HG02642 (cell line): Measurements from ENCODE around the gene FBXW2.

ENCODE experiments used
- ATAC-seq: cut with Tn5 transposase; IDR thresholded peaks from one replicate; pipeline ENCODE4 v1.9.1; 2021; ENCODE audit warnings: mild to moderate bottlenecking; ENCODE audit not compliant: unreplicated experiment, poor library complexity

The FBXW2 gene

GRCh38 chr9:120780367-120780766 lies 12.8 kb downstream of the FBXW2 start:
- no peak for ATAC-seq

GRCh38 chr9:120779227-120779626 lies 14.0 kb downstream of the FBXW2 start:
- ATAC-seq: no peak

- ATAC-seq: no peak
Measured at GRCh38 chr9:120778758-120779157, 14.5 kb downstream of the FBXW2 start.

GRCh38 chr9:120777229-120777628 lies 16.0 kb downstream of the FBXW2 start:
- ATAC-seq: no peak

GRCh38 chr9:120776788-120777187 lies 16.4 kb downstream of the FBXW2 start:
- ATAC-seq: no peak

GRCh38 chr9:120775859-120776258 lies 17.4 kb downstream of the FBXW2 start:
- no peak for ATAC-seq

- no peak for ATAC-seq
Measured at GRCh38 chr9:120774719-120775118, 18.5 kb downstream of the FBXW2 start.

GRCh38 chr9:120773256-120773655 lies 20.0 kb downstream of the FBXW2 start:
- ATAC-seq: no peak

GRCh38 chr9:120770931-120771330 lies 22.3 kb downstream of the FBXW2 start:
- ATAC-seq: no peak

- ATAC-seq: no peak
Measured at GRCh38 chr9:120768886-120769285, 24.3 kb downstream of the FBXW2 start.

- ATAC-seq: no peak
Measured at GRCh38 chr9:120768247-120768646, 25.0 kb downstream of the FBXW2 start.

GRCh38 chr9:120767451-120767850 lies 25.8 kb downstream of the FBXW2 start:
- ATAC-seq: no peak

GRCh38 chr9:120765910-120766425 lies 27.2 kb downstream of the FBXW2 start:
- ATAC-seq: no peak

- ATAC-seq: no peak
Measured at GRCh38 chr9:120764476-120764875, 28.7 kb downstream of the FBXW2 start.

GRCh38 chr9:120761006-120761405 lies 32.2 kb downstream of the FBXW2 start:
- no peak for ATAC-seq

- no peak for ATAC-seq
Measured at GRCh38 chr9:120759755-120760400, 33.3 kb downstream of the FBXW2 start.

GRCh38 chr9:120758544-120758943 lies 34.7 kb downstream of the FBXW2 start:
- ATAC-seq: no peak

- no peak for ATAC-seq
Measured at GRCh38 chr9:120757026-120757913, 35.9 kb downstream of the FBXW2 start.

GRCh38 chr9:120756531-120756930 lies 36.7 kb downstream of the FBXW2 start:
- ATAC-seq: no peak

GRCh38 chr9:120755810-120756434 lies 37.3 kb downstream of the FBXW2 start:
- peak; percentile 61 for ATAC-seq

- peak; percentile 76 for ATAC-seq
Measured at GRCh38 chr9:120755044-120755443, 38.2 kb downstream of the FBXW2 start.
